CD8-positive, alpha-beta memory T cell (primary cell): Measurements from ENCODE around the gene CARD9. TPM values are rescaled to one million over a fixed set of nuclear protein-coding genes. Genes with fewer than 3 reads are reported as not detected.

Experiments used
- CTCF ChIA-PET: fragments of 350-600 bp; sonication (Branson Sonifier 250); formaldehyde crosslinking; loops from one replicate; lab custom pipeline; 2021; ENCODE audit warnings: antibody characterized with exemption; lab: Charles Lee
- POLR2A ChIA-PET: fragments of 350-600 bp; sonication (Branson Sonifier 250); formaldehyde crosslinking; loops from one replicate; lab custom pipeline; 2021; ENCODE audit warnings: antibody characterized with exemption; lab: Charles Lee
- DNase-seq, 5 donors: peaks; one replicate each; pipeline versions ENCODE4 v3.0.0 to v3.0.0-alpha.2; 2020 to 2022; ENCODE audit warnings: mixed read lengths in 1 of 5
- H3K27ac ChIP-seq: one replicate; pipeline ENCODE4 v1.7.0; 2013; ENCODE audit warnings: low read depth, mild to moderate bottlenecking, low read length, moderate library complexity
- H3K27me3 ChIP-seq: 2 replicates; pipeline ENCODE4 v1.7.0; 2013; ENCODE audit warnings: low read length, mild to moderate bottlenecking; ENCODE audit not compliant: insufficient read depth, poor library complexity, severe bottlenecking
- H3K36me3 ChIP-seq: 2 replicates; pipeline ENCODE4 v1.7.0; 2013; ENCODE audit warnings: mild to moderate bottlenecking, low read length, moderate library complexity; ENCODE audit not compliant: insufficient read depth
- H3K4me1 ChIP-seq: 2 replicates; pipeline ENCODE4 v1.7.0; 2013; ENCODE audit warnings: mild to moderate bottlenecking, low read length, moderate library complexity; ENCODE audit not compliant: insufficient read depth
- H3K4me3 ChIP-seq: 2 replicates; pipeline ENCODE4 v1.7.0; 2013; ENCODE audit warnings: mild to moderate bottlenecking, low read length
- H3K9me3 ChIP-seq: 2 replicates; pipeline ENCODE4 v1.7.0; 2013; ENCODE audit warnings: mild to moderate bottlenecking, low read length
- H3K27ac Mint-ChIP-seq, 8 donors: one replicate each; pipeline ENCODE4 v1.8.0; 2020 to 2021; ENCODE audit warnings: mixed read lengths in 8 of 8, mild to moderate bottlenecking in 6 of 8, inconsistent platforms in 3 of 8, moderate library complexity in 3 of 8
- H3K27me3 Mint-ChIP-seq, 2 donors: one replicate each; pipeline ENCODE4 v1.8.0; 2020 to 2021; ENCODE audit warnings: mixed read lengths in 2 of 2, mild to moderate bottlenecking in 1 of 2, moderate library complexity in 1 of 2
- H3K36me3 Mint-ChIP-seq, 3 donors: one replicate each; pipeline ENCODE4 v1.8.0; 2020 to 2021; ENCODE audit warnings: mixed read lengths in 3 of 3, inconsistent platforms in 1 of 3, mild to moderate bottlenecking in 1 of 3
- H3K4me1 Mint-ChIP-seq, 3 donors: one replicate each; pipeline ENCODE4 v1.8.0; 2020 to 2021; ENCODE audit warnings: mixed read lengths in 3 of 3, inconsistent platforms in 1 of 3, mild to moderate bottlenecking in 1 of 3
- H3K4me3 Mint-ChIP-seq, 7 donors: one replicate each; pipeline ENCODE4 v1.8.0; 2020 to 2021; ENCODE audit warnings: mixed read lengths in 7 of 7, mild to moderate bottlenecking in 6 of 7, moderate library complexity in 4 of 7, inconsistent platforms in 2 of 7
- H3K9me3 Mint-ChIP-seq, 5 donors: one replicate each; pipeline ENCODE4 v1.8.0; 2020 to 2022; ENCODE audit warnings: mixed read lengths in 5 of 5, mild to moderate bottlenecking in 3 of 5, moderate library complexity in 2 of 5, inconsistent platforms in 1 of 5
- polyA plus RNA-seq: library from polyadenylated mRNA; unstranded; fragments of 300-500 nt; fragmentation: Illumina TruSeq; gene quantifications from one replicate; pipeline ENCODE4 v1.2.3, GENCODE V29; 2021
- total RNA-seq, 2 experiments: library from RNA; stranded (reverse); gene quantifications; one replicate each; pipeline ENCODE4 v1.2.3, GENCODE V29; 2021

CARD9 gene
- total and polyA plus RNA-seq, 3 experiments from 2014 or later = 1.4 to 1.5 TPM; not detected in 1

GRCh38 chr9:136359774-136360718 is 13.4 kb downstream of the CARD9 start:
- Histone ChIP-seq H3K27ac (no peak overlapping the region), H3K9me3 (no peaks in the 10 kb centered on the region), H3K4me3 (no peak overlapping the region), H3K36me3 (no peaks in the 10 kb centered on the region), H3K27me3 (no peaks in the 10 kb centered on the region), H3K4me1 (peaks cover 5% of the 10 kb centered on the region)
- H3K4me3 Mint-ChIP-seq = no peak overlapping the region
- peaks cover 0 to 20% (median 0%) of the 10 kb centered on the region in 3 donors for H3K36me3 Mint-ChIP-seq
- H3K27me3 Mint-ChIP-seq = no peaks in the 10 kb centered on the region
- H3K4me1 Mint-ChIP-seq = peaks cover 0 to 7% (median 0%) of the 10 kb centered on the region in 3 donors
- ChIA-PET CTCF (no interaction called here), POLR2A (no interaction called here)
- H3K27ac Mint-ChIP-seq = no peak overlapping the region
- no peak for DNase-seq
- H3K9me3 Mint-ChIP-seq = no peaks in the 10 kb centered on the region

GRCh38 chr9:136358888-136359287 is 14.6 kb downstream of the CARD9 start:
- Mint-ChIP-seq H3K4me3 (no peak overlapping the region), H3K9me3 (no peaks in the 10 kb centered on the region), H3K27ac (no peak overlapping the region), H3K27me3 (no peaks in the 10 kb centered on the region), H3K4me1 (peaks cover 0 to 7% (median 0%) of the 10 kb centered on the region in 3 donors), H3K36me3 (peaks cover 0 to 20% (median 0%) of the 10 kb centered on the region in 3 donors)
- Histone ChIP-seq H3K4me1 (peaks cover 2% of the 10 kb centered on the region), H3K27ac (no peak overlapping the region), H3K36me3 (no peaks in the 10 kb centered on the region), H3K27me3 (no peaks in the 10 kb centered on the region), H3K9me3 (no peaks in the 10 kb centered on the region), H3K4me3 (no peak overlapping the region)
- POLR2A ChIA-PET = no interaction called here
- no peak for DNase-seq
- CTCF ChIA-PET = no interaction called here

GRCh38 chr9:136358016-136358415 is 15.5 kb downstream of the CARD9 start:
- H3K27ac Mint-ChIP-seq = no peak overlapping the region
- H3K36me3 Mint-ChIP-seq = peaks cover 0 to 20% (median 0%) of the 10 kb centered on the region in 3 donors
- ChIA-PET POLR2A (no interaction called here), CTCF (no interaction called here)
- H3K4me1 ChIP-seq = no peaks in the 10 kb centered on the region
- H3K27ac ChIP-seq = no peak overlapping the region
- H3K4me1 Mint-ChIP-seq = peaks cover 0 to 7% (median 0%) of the 10 kb centered on the region in 3 donors
- H3K27me3 ChIP-seq = no peaks in the 10 kb centered on the region
- DNase-seq = no peak
- H3K4me3 ChIP-seq = no peak overlapping the region
- no peaks in the 10 kb centered on the region for H3K27me3 Mint-ChIP-seq
- H3K9me3 Mint-ChIP-seq = no peaks in the 10 kb centered on the region
- H3K9me3 ChIP-seq = no peaks in the 10 kb centered on the region
- H3K4me3 Mint-ChIP-seq = no peak overlapping the region
- H3K36me3 ChIP-seq = no peaks in the 10 kb centered on the region

- no peaks in the 10 kb centered on the region for H3K4me1 Mint-ChIP-seq
- H3K27ac Mint-ChIP-seq = no peak overlapping the region
- Histone ChIP-seq H3K27ac (no peak overlapping the region), H3K27me3 (no peaks in the 10 kb centered on the region), H3K36me3 (no peaks in the 10 kb centered on the region), H3K9me3 (no peaks in the 10 kb centered on the region), H3K4me3 (no peak overlapping the region), H3K4me1 (no peaks in the 10 kb centered on the region)
- DNase-seq = no peak
- H3K36me3 Mint-ChIP-seq = peaks cover 0 to 16% (median 0%) of the 10 kb centered on the region in 3 donors
- ChIA-PET CTCF (no interaction called here), POLR2A (no interaction called here)
- H3K9me3 Mint-ChIP-seq = no peaks in the 10 kb centered on the region
- no peaks in the 10 kb centered on the region for H3K27me3 Mint-ChIP-seq
- H3K4me3 Mint-ChIP-seq = no peak overlapping the region
Observed at GRCh38 chr9:136357202-136357725, 16.2 kb downstream of the CARD9 start.

GRCh38 chr9:136355616-136356557 is 17.6 kb downstream of the CARD9 start:
- Histone ChIP-seq H3K4me1 (no peaks in the 10 kb centered on the region), H3K27ac (no peak overlapping the region), H3K36me3 (no peaks in the 10 kb centered on the region), H3K27me3 (no peaks in the 10 kb centered on the region), H3K9me3 (no peaks in the 10 kb centered on the region), H3K4me3 (no peak overlapping the region)
- no peak for DNase-seq
- ChIA-PET POLR2A (no interaction called here), CTCF (no interaction called here)
- no peaks in the 10 kb centered on the region for H3K9me3 Mint-ChIP-seq
- no peak overlapping the region for H3K27ac Mint-ChIP-seq
- H3K4me3 Mint-ChIP-seq = no peak overlapping the region
- H3K4me1 Mint-ChIP-seq = no peaks in the 10 kb centered on the region
- H3K36me3 Mint-ChIP-seq = peaks cover 0 to 12% (median 0%) of the 10 kb centered on the region in 3 donors
- no peaks in the 10 kb centered on the region for H3K27me3 Mint-ChIP-seq

- Mint-ChIP-seq H3K4me3 (peak overlapping the region in 1 of 7 donors; percentile 48), H3K36me3 (peaks cover 0 to 4% (median 0%) of the 10 kb centered on the region in 3 donors), H3K27ac (no peak overlapping the region), H3K27me3 (no peaks in the 10 kb centered on the region), H3K4me1 (no peaks in the 10 kb centered on the region), H3K9me3 (no peaks in the 10 kb centered on the region)
- Histone ChIP-seq H3K4me3 (no peak overlapping the region), H3K36me3 (no peaks in the 10 kb centered on the region), H3K27ac (no peak overlapping the region), H3K4me1 (no peaks in the 10 kb centered on the region), H3K9me3 (no peaks in the 10 kb centered on the region), H3K27me3 (no peaks in the 10 kb centered on the region)
- no peak for DNase-seq
- ChIA-PET CTCF (no interaction called here), POLR2A (interaction anchor here (0.5 kb wide), 1 partner anchor 58 kb away, joined by 3 read pairs; no protein-coding TSS in a partner anchor)
Observed at GRCh38 chr9:136354592-136355085, 18.8 kb downstream of the CARD9 start.

GRCh38 chr9:136353757-136354488 is 19.5 kb downstream of the CARD9 start:
- Histone ChIP-seq H3K27me3 (no peaks in the 10 kb centered on the region), H3K9me3 (no peaks in the 10 kb centered on the region), H3K4me1 (no peaks in the 10 kb centered on the region), H3K27ac (no peak overlapping the region), H3K4me3 (no peak overlapping the region), H3K36me3 (no peaks in the 10 kb centered on the region)
- Mint-ChIP-seq H3K4me3 (no peak overlapping the region), H3K27me3 (no peaks in the 10 kb centered on the region), H3K9me3 (no peaks in the 10 kb centered on the region), H3K36me3 (no peaks in the 10 kb centered on the region), H3K27ac (no peak overlapping the region), H3K4me1 (no peaks in the 10 kb centered on the region)
- CTCF ChIA-PET = no interaction called here
- POLR2A ChIA-PET = interaction anchor here (0.5 kb wide), 1 partner anchor 58 kb away, joined by 3 read pairs; no protein-coding TSS in a partner anchor
- DNase-seq = no peak
